Measurements from ENCODE around the gene CACNA1H.

GRCh38 chr16:1156055-1156982, 3.4 kb downstream of the CACNA1H start:
- TF ChIP-seq, protein P1, sequence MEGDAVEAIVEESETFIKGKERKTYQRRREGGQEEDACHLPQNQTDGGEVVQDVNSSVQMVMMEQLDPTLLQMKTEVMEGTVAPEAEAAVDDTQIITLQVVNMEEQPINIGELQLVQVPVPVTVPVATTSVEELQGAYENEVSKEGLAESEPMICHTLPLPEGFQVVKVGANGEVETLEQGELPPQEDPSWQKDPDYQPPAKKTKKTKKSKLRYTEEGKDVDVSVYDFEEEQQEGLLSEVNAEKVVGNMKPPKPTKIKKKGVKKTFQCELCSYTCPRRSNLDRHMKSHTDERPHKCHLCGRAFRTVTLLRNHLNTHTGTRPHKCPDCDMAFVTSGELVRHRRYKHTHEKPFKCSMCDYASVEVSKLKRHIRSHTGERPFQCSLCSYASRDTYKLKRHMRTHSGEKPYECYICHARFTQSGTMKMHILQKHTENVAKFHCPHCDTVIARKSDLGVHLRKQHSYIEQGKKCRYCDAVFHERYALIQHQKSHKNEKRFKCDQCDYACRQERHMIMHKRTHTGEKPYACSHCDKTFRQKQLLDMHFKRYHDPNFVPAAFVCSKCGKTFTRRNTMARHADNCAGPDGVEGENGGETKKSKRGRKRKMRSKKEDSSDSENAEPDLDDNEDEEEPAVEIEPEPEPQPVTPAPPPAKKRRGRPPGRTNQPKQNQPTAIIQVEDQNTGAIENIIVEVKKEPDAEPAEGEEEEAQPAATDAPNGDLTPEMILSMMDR (IDR thresholded peaks at IDR 0.05; ENCODE audit: poor library complexity): no peak
- no peak for TF ChIP-seq EZH2phosphoT487 (IDR thresholded peaks at IDR 0.05; ENCODE audit: low read depth, severe bottlenecking, unreplicated experiment)
